HL-60 (cell line): ENCODE results near the gene ATRN.

Source experiments
- DNase-seq, 2 experiments: peaks; one replicate each; pipeline ENCODE4 v3.0.0-alpha.2; 2010 to 2020; ENCODE audit warnings: low read depth in 1 of 2, low spot score in 1 of 2
- H3K27ac ChIP-seq: fragments of 250-450 bp; sonication (Bioruptor Pico); replicated peaks from 2 replicates; pipeline ENCODE4 v1.5.1; 2020; ENCODE audit warnings: mild to moderate bottlenecking, moderate library complexity
- H3K27me3 ChIP-seq: fragments of 250-450 bp; sonication (Bioruptor Pico); 2 replicates; pipeline ENCODE4 v1.5.1; 2021; ENCODE audit warnings: mild to moderate bottlenecking, moderate library complexity; ENCODE audit not compliant: insufficient read depth, poor library complexity, severe bottlenecking
- H3K4me3 ChIP-seq: replicated peaks from 2 replicates; pipeline ENCODE4 v1.5.1; 2011; ENCODE audit warnings: mild to moderate bottlenecking, control low read depth, low read length; ENCODE audit not compliant: insufficient read depth
- GABPA ChIP-seq: IDR thresholded peaks from 2 replicates; pipeline ENCODE4 v1.6.1; 2012; ENCODE audit warnings: low read depth
- POLR2AphosphoS5 ChIP-seq: IDR thresholded peaks from 2 replicates; pipeline ENCODE4 v1.6.1; 2012; ENCODE audit warnings: low read depth
- SPI1 ChIP-seq: IDR thresholded peaks from 2 replicates; pipeline ENCODE4 v1.6.1; 2012; ENCODE audit warnings: low read depth, mild to moderate bottlenecking, borderline replicate concordance
- TF ChIP-seq, protein P1 (sequence below): IDR thresholded peaks from 2 replicates; pipeline ENCODE4 v1.6.1; 2012; ENCODE audit warnings: low read depth; ENCODE audit not compliant: insufficient replicate concordance
- TF ChIP-seq, protein P2 (sequence below): IDR thresholded peaks from one replicate; pipeline ENCODE4 v1.5.1; 2011; ENCODE audit warnings: low read length, control low read depth, inconsistent platforms; ENCODE audit not compliant: insufficient read depth

The ATRN gene

DNA sequence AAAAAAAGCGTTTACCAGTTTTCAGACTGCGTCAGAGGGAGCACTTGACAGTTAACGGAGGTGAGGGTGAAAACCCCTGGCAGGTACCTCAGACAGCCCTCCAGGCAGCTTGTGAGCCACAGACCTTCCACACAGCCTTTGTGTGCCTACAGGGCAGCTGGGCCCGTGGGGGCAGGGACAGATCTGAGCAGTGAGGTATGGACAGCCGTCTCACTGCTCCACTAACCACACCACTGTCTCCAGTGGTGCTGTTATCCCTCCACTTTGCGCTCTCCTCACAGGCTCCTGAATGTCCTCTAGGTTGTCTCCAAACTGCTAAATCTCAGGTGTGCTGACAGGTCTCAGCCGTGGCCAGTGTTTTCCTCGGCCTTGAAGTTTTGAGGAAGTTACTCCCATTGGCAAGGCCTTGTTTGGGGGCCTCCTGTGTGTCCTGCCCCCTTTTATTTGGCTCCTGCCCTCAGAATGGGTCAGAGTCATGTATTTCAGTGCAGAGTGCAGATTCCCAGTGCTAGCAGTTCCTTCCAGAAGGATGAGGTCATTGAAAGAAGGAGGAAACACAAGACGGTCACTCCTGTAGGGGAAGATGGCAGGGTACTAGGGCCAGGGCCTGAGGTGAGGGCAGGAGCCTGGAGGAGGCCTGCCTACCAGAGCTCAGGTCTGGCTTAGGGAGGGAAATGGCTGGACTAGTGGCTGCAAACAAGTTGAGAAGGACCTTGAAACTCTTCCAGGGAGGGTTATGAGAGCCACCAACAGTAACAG, 180.6 kb downstream of the ATRN start:
- H3K27ac ChIP-seq = no peak overlapping the region
- no peak overlapping the region for H3K4me3 ChIP-seq
- no peak for TF ChIP-seq SPI1
- TF ChIP-seq, protein P1, sequence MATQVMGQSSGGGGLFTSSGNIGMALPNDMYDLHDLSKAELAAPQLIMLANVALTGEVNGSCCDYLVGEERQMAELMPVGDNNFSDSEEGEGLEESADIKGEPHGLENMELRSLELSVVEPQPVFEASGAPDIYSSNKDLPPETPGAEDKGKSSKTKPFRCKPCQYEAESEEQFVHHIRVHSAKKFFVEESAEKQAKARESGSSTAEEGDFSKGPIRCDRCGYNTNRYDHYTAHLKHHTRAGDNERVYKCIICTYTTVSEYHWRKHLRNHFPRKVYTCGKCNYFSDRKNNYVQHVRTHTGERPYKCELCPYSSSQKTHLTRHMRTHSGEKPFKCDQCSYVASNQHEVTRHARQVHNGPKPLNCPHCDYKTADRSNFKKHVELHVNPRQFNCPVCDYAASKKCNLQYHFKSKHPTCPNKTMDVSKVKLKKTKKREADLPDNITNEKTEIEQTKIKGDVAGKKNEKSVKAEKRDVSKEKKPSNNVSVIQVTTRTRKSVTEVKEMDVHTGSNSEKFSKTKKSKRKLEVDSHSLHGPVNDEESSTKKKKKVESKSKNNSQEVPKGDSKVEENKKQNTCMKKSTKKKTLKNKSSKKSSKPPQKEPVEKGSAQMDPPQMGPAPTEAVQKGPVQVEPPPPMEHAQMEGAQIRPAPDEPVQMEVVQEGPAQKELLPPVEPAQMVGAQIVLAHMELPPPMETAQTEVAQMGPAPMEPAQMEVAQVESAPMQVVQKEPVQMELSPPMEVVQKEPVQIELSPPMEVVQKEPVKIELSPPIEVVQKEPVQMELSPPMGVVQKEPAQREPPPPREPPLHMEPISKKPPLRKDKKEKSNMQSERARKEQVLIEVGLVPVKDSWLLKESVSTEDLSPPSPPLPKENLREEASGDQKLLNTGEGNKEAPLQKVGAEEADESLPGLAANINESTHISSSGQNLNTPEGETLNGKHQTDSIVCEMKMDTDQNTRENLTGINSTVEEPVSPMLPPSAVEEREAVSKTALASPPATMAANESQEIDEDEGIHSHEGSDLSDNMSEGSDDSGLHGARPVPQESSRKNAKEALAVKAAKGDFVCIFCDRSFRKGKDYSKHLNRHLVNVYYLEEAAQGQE = no peak
- TF ChIP-seq, protein P2, sequence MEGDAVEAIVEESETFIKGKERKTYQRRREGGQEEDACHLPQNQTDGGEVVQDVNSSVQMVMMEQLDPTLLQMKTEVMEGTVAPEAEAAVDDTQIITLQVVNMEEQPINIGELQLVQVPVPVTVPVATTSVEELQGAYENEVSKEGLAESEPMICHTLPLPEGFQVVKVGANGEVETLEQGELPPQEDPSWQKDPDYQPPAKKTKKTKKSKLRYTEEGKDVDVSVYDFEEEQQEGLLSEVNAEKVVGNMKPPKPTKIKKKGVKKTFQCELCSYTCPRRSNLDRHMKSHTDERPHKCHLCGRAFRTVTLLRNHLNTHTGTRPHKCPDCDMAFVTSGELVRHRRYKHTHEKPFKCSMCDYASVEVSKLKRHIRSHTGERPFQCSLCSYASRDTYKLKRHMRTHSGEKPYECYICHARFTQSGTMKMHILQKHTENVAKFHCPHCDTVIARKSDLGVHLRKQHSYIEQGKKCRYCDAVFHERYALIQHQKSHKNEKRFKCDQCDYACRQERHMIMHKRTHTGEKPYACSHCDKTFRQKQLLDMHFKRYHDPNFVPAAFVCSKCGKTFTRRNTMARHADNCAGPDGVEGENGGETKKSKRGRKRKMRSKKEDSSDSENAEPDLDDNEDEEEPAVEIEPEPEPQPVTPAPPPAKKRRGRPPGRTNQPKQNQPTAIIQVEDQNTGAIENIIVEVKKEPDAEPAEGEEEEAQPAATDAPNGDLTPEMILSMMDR = no peak
- no peak for TF ChIP-seq POLR2AphosphoS5
- no peak for TF ChIP-seq GABPA
- H3K27me3 ChIP-seq = no peaks in the 10 kb centered on the region
- no peak for DNase-seq

DNA sequence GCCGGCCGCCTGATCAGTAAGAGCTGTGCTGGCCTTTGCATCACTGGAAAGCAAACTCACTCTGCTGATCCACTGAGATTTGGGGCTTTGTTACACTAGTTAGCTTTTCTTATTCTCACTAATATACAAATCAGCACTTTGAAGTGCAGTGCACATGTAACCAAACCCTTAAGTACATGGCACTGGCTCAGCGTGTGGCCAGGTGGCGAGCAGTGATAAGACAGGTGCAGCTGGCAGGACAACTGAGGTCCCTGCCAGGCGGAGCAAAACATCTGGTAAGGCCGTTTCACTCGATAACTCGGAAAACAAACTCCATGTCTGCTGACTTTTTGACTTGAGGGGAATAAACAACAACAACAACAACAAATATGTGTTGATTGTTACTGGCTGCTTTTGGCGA, 181.4 kb downstream of the ATRN start:
- H3K27me3 ChIP-seq = no peaks in the 10 kb centered on the region
- H3K27ac ChIP-seq = peak overlapping the region; percentile 25
- DNase-seq = no peak
- no peak for TF ChIP-seq SPI1
- TF ChIP-seq, protein P2 = no peak
- TF ChIP-seq, protein P1 = no peak
- no peak overlapping the region for H3K4me3 ChIP-seq

DNA sequence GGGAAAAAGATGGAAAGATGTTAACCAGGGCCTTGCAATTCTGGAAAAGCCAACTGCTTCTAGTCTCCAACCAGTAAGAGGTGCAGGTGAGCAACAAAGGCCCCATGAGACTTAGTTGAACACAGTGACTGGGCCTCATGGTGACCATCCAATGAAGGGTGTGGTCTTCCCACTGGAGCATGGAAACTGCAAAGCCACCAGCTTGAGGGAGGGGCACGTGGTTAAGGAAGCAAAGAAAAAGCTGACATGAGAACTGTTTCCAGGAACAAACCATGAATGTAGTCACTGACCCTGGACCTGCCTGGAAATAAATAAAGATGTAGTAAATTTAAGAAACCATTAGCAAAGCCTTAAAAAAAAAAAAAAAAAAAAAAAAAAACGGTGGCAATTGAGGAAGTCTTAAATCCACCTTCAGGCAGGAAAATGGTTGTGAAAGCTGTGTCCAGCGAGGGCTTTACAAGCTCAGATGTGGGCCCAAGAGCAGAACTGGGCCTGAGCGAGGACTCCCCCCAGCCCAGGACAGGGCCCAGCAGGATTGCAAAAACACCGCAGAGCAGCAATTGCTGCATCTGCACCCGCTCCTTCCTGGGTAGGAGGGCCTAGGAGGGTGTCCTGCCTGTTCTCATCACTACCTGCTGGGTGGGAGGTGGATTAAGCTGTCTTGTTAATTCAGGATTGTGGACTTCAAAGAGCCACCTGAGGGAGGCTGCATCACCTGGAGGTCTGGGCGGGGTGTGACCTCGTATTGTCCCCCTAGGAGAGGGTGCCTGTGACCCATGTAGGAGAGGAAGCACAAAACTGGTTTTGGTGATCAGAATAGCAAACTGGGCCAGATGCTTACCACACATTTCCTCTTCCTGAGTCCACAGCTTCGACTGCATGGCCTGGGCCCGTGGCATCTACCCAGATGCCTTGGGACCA, 182.1 kb downstream of the ATRN start:
- H3K4me3 ChIP-seq = no peak overlapping the region
- DNase-seq = peak; percentile 50 to 80
- H3K27ac ChIP-seq = peak overlapping the region; percentile 59
- TF ChIP-seq, protein P2 = no peak
- TF ChIP-seq SPI1 = peak; percentile 90
- H3K27me3 ChIP-seq = no peaks in the 10 kb centered on the region
